ENCODE results near the gene OTX2. TPM values are rescaled to one million over a fixed set of nuclear protein-coding genes. Genes with fewer than 3 reads are reported as not detected.

OTX2 gene
- polyA plus RNA-seq, 1 of the 3 experiments (the other 2 are of a cell fraction): not detected

GRCh38 chr14:56817396-56817921, 7.2 kb upstream of the OTX2 start:
- H3K27me3 ChIP-seq (ENCODE audit: insufficient read depth): peaks cover 51% of the 10 kb centered on the region
- ChIA-PET CTCF (no interaction called here), POLR2A (no interaction called here)
- H3K79me2 ChIP-seq (ENCODE audit: insufficient read depth): no peaks in the 10 kb centered on the region
- 16% methylated on average over 21 of the region's 31 CpGs for WGBS (ENCODE audit: low lambda C conversion rate)
- H2AFZ ChIP-seq (ENCODE audit: low read depth): no peak overlapping the region
- no peaks in the 10 kb centered on the region for H3K9me3 ChIP-seq
- TF ChIP-seq USF1 (IDR thresholded peaks at IDR 0.05; ENCODE audit: borderline replicate concordance, low read depth): no peak
- TF ChIP-seq TAF1 (IDR thresholded peaks at IDR 0.05; ENCODE audit: borderline replicate concordance, low read depth, low read length): no peak
- H3K36me3 ChIP-seq (replicated peaks in 1 of 2; ENCODE audit: control insufficient read depth in 1 of 2, insufficient read depth in 2 of 2, low read length in 1 of 2): no peaks in the 10 kb centered on the region
- no peak overlapping the region for H3K27ac ChIP-seq (ENCODE audit: low read depth in 2 of 2, low read length in 1 of 2)
- no peaks in the 10 kb centered on the region; a peak in 1 of 4 replicates for H3K4me1 ChIP-seq (ENCODE audit: control insufficient read depth in 1 of 2, insufficient read depth in 2 of 2, low read depth in 1 of 2, low read length in 1 of 2)
- no peaks in the 10 kb centered on the region for H4K20me1 ChIP-seq (ENCODE audit: insufficient read depth)
- H3K9ac ChIP-seq: no peak overlapping the region
- no peaks in the 10 kb centered on the region for H3F3A ChIP-seq (replicated peaks; ENCODE audit: insufficient read depth)
- no peak overlapping the region for H3K4me3 ChIP-seq (ENCODE audit: low read depth in 2 of 2, low read length in 1 of 2)
- no peak for DNase-seq
- no peaks in the 10 kb centered on the region for H3K9me2 ChIP-seq
- no peak overlapping the region for H3K4me2 ChIP-seq

GRCh38 chr14:56816574-56817391, 6.5 kb upstream of the OTX2 start:
- Histone ChIP-seq H3K27me3 (ENCODE audit: insufficient read depth) (peaks cover 58% of the 10 kb centered on the region), H3K4me2 (no peak overlapping the region), H3K36me3 (replicated peaks in 1 of 2; ENCODE audit: control insufficient read depth in 1 of 2, insufficient read depth in 2 of 2, low read length in 1 of 2) (no peaks in the 10 kb centered on the region), H3K27ac (ENCODE audit: low read depth in 2 of 2, low read length in 1 of 2) (no peak overlapping the region), H3K9me2 (no peaks in the 10 kb centered on the region), H3F3A (replicated peaks; ENCODE audit: insufficient read depth) (no peaks in the 10 kb centered on the region), H3K4me3 (ENCODE audit: low read depth in 2 of 2, low read length in 1 of 2) (no peak overlapping the region), H2AFZ (ENCODE audit: low read depth) (no peak overlapping the region), H4K20me1 (ENCODE audit: insufficient read depth) (no peaks in the 10 kb centered on the region), H3K9me3 (no peaks in the 10 kb centered on the region), H3K4me1 (ENCODE audit: control insufficient read depth in 1 of 2, insufficient read depth in 2 of 2, low read depth in 1 of 2, low read length in 1 of 2) (no peaks in the 10 kb centered on the region; a peak in 1 of 4 replicates), H3K9ac (no peak overlapping the region), H3K79me2 (ENCODE audit: insufficient read depth) (no peaks in the 10 kb centered on the region)
- POLR2A ChIA-PET: no interaction called here
- no peak for DNase-seq
- TF ChIP-seq REST (IDR thresholded peaks at IDR 0.05; ENCODE audit: low read depth, low read length): no peak
- TF ChIP-seq GABPA (IDR thresholded peaks at IDR 0.05; ENCODE audit: low read depth): no peak
- no peak for TF ChIP-seq MEF2A (IDR thresholded peaks at IDR 0.05; ENCODE audit: borderline replicate concordance, low read depth)
- TF ChIP-seq TCF12 (IDR thresholded peaks at IDR 0.05): no peak
- TF ChIP-seq POLR2AphosphoS5 (IDR thresholded peaks at IDR 0.05; ENCODE audit: low read depth, low read length): no peak
- TF ChIP-seq EP300 (IDR thresholded peaks at IDR 0.05; ENCODE audit: borderline replicate concordance in 1 of 2, low read depth in 1 of 2, low read length in 1 of 2): no peak
- no peak for TF ChIP-seq FOSL2 (IDR thresholded peaks at IDR 0.05; ENCODE audit: borderline replicate concordance, low read depth)
- TF ChIP-seq FOXM1 (IDR thresholded peaks at IDR 0.05; ENCODE audit: low read depth): no peak
- no peak for TF ChIP-seq SIN3A (IDR thresholded peaks at IDR 0.05; ENCODE audit: borderline replicate concordance, low read depth, low read length)
- TF ChIP-seq CTCF (IDR thresholded peaks at IDR 0.05): no peak
- CTCF ChIA-PET: no interaction called here
- 10% methylated on average over 40 of the region's 66 CpGs for WGBS (ENCODE audit: low lambda C conversion rate)
